Neuronal stem cell (in vitro differentiated cells): Measurements from ENCODE around the gene SPTLC1.

Experiments
- DNase-seq: peaks from one replicate; pipeline ENCODE4 v3.0.0-alpha.2; 2013; ENCODE audit warnings: low spot score
- H2AFZ ChIP-seq: one replicate; pipeline ENCODE4 v1.6.1; 2013; ENCODE audit warnings: mild to moderate bottlenecking, low read length, inconsistent platforms
- H2AK5ac ChIP-seq: 2 replicates; pipeline ENCODE4 v1.6.1; 2013; ENCODE audit warnings: low read depth, mild to moderate bottlenecking, inconsistent platforms, low read length, moderate library complexity, mixed read lengths
- H2BK120ac ChIP-seq: 2 replicates; pipeline ENCODE4 v1.6.1; 2013; ENCODE audit warnings: low read depth, mild to moderate bottlenecking, inconsistent platforms, low read length, moderate library complexity, mixed read lengths
- H2BK12ac ChIP-seq: one replicate; pipeline ENCODE4 v1.6.1; 2013; ENCODE audit warnings: low read length, inconsistent platforms
- H2BK15ac ChIP-seq: 2 replicates; pipeline ENCODE4 v1.6.1; 2013; ENCODE audit warnings: mild to moderate bottlenecking, low read length, inconsistent platforms, mixed read lengths
- H2BK5ac ChIP-seq: one replicate; pipeline ENCODE4 v1.6.1; 2013; ENCODE audit warnings: inconsistent platforms, mild to moderate bottlenecking, low read length, moderate library complexity
- H3K14ac ChIP-seq: one replicate; pipeline ENCODE4 v1.6.1; 2013; ENCODE audit warnings: low read length, inconsistent platforms
- H3K18ac ChIP-seq: 2 replicates; pipeline ENCODE4 v1.6.1; 2013; ENCODE audit warnings: low read length, inconsistent platforms
- H3K23ac ChIP-seq: 2 replicates; pipeline ENCODE4 v1.6.1; 2013; ENCODE audit warnings: low read depth, mild to moderate bottlenecking, mixed read lengths, low read length, inconsistent platforms; ENCODE audit not compliant: poor library complexity
- H3K27ac ChIP-seq: replicated peaks from 3 replicates; pipeline ENCODE4 v1.5.1; 2013; ENCODE audit warnings: low read length, inconsistent platforms
- H3K27me3 ChIP-seq, 3 experiments: 2 replicates each; pipeline ENCODE4 v1.6.1; 2013; ENCODE audit warnings: low read length in 3 of 3, mild to moderate bottlenecking in 2 of 3, inconsistent platforms in 1 of 3, low read depth in 1 of 3, mixed read lengths in 1 of 3, moderate library complexity in 1 of 3; ENCODE audit not compliant: control insufficient read depth in 3 of 3, insufficient read depth in 3 of 3
- H3K36me3 ChIP-seq, 2 donors: replicated peaks in 1 of 2; 2 replicates each; pipeline ENCODE4 v1.6.1; 2013; ENCODE audit warnings: low read length in 2 of 2; ENCODE audit not compliant: control insufficient read depth in 2 of 2, insufficient read depth in 2 of 2
- H3K4ac ChIP-seq: 2 replicates; pipeline ENCODE4 v1.6.1; 2013; ENCODE audit warnings: inconsistent platforms, mild to moderate bottlenecking, low read length, moderate library complexity
- H3K4me1 ChIP-seq, 2 donors: 1 replicate in 1 of 2; 2 replicates in 1 of 2; pipeline ENCODE4 v1.6.1; 2013; ENCODE audit warnings: low read length in 2 of 2, low read depth in 1 of 2; ENCODE audit not compliant: control insufficient read depth in 2 of 2, insufficient read depth in 1 of 2
- H3K4me2 ChIP-seq: one replicate; pipeline ENCODE4 v1.6.1; 2013; ENCODE audit warnings: mild to moderate bottlenecking, low read length, inconsistent platforms; ENCODE audit not compliant: insufficient read depth, poor library complexity, severe bottlenecking
- H3K4me3 ChIP-seq, 2 donors: 2 replicates each; pipeline ENCODE4 v1.5.1; 2013; ENCODE audit warnings: low read length in 2 of 2, mild to moderate bottlenecking in 2 of 2, inconsistent platforms in 1 of 2, moderate library complexity in 1 of 2
- H3K79me1 ChIP-seq: one replicate; pipeline ENCODE4 v1.6.1; 2013; ENCODE audit warnings: low read depth, mild to moderate bottlenecking, inconsistent platforms, low read length, moderate library complexity
- H3K9ac ChIP-seq: one replicate; pipeline ENCODE4 v1.6.1; 2013; ENCODE audit warnings: mild to moderate bottlenecking, low read depth, low read length, inconsistent platforms; ENCODE audit not compliant: poor library complexity
- H3K9me3 ChIP-seq, 2 donors: replicated peaks in 1 of 2; 2 replicates each; pipeline versions ENCODE3 to v1.6.1; 2013; ENCODE audit warnings: low read length in 2 of 2, mild to moderate bottlenecking in 2 of 2, inconsistent platforms in 1 of 2, low read depth in 1 of 2, mixed read lengths in 1 of 2, moderate library complexity in 1 of 2; ENCODE audit not compliant: control insufficient read depth in 2 of 2, insufficient read depth in 1 of 2
- H4K8ac ChIP-seq: one replicate; pipeline ENCODE4 v1.6.1; 2013; ENCODE audit warnings: low read depth, mild to moderate bottlenecking, inconsistent platforms, low read length, moderate library complexity
- H4K91ac ChIP-seq: one replicate; pipeline ENCODE4 v1.6.1; 2013; ENCODE audit warnings: low read length, low read depth, mild to moderate bottlenecking, inconsistent platforms; ENCODE audit not compliant: poor library complexity
- WGBS, 2 donors: extraction: QIAGEN DNeasy Blood & Tissue Kit; methylation state at CpG; one replicate each; pipeline ENCODE4 v1.1.7; 2013; ENCODE audit warnings: missing lambda C conversion rate in 2 of 2, mixed read lengths in 1 of 2; ENCODE audit not compliant: insufficient read length in 2 of 2, insufficient replicate concordance in 1 of 2; ENCODE audit errors: extremely low coverage in 2 of 2; 5-methylcytosine and 5-hydroxymethylcytosine counted together

SPTLC1 gene

GRCh38 chr9:92048924-92049625 lies 66.1 kb downstream of the SPTLC1 start:
- H3K36me3 ChIP-seq: peaks cover 15 to 91% of the 10 kb centered on the region in 2 donors
- H2BK120ac ChIP-seq: no peak overlapping the region
- WGBS, 2 donors: no CpG with 5 or more reads among the region's 12 CpGs
- H3K18ac ChIP-seq: no peak overlapping the region
- H2AK5ac ChIP-seq: no peak overlapping the region
- H3K23ac ChIP-seq: no peak overlapping the region
- H2BK15ac ChIP-seq: no peak overlapping the region
- no peak overlapping the region for H2BK5ac ChIP-seq
- no peaks in the 10 kb centered on the region for H3K27me3 ChIP-seq
- no peaks in the 10 kb centered on the region for H3K79me1 ChIP-seq
- peaks cover 0 to 8% of the 10 kb centered on the region in 2 donors for H3K4me1 ChIP-seq
- no peak overlapping the region for H2AFZ ChIP-seq
- H3K4ac ChIP-seq: no peak overlapping the region
- H3K9me3 ChIP-seq: peaks cover 0 to 25% of the 10 kb centered on the region in 2 donors
- no peak overlapping the region for H3K4me2 ChIP-seq
- no peak overlapping the region for H4K91ac ChIP-seq
- H3K14ac ChIP-seq: no peak overlapping the region
- no peak overlapping the region for H2BK12ac ChIP-seq
- no peak for DNase-seq
- no peak overlapping the region for H3K9ac ChIP-seq
- H4K8ac ChIP-seq: no peak overlapping the region
- no peak overlapping the region for H3K4me3 ChIP-seq
- H3K27ac ChIP-seq: no peak overlapping the region

GRCh38 chr9:92047500-92047899 lies 67.7 kb downstream of the SPTLC1 start:
- no peak overlapping the region for H3K14ac ChIP-seq
- H2BK120ac ChIP-seq: no peak overlapping the region
- no CpG with 5 or more reads among the region's 3 CpGs for WGBS, 2 donors
- H4K91ac ChIP-seq: no peak overlapping the region
- no peak overlapping the region for H3K4me2 ChIP-seq
- H2BK12ac ChIP-seq: no peak overlapping the region
- H3K36me3 ChIP-seq: peaks cover 27 to 93% of the 10 kb centered on the region in 2 donors
- no peak overlapping the region for H3K18ac ChIP-seq
- no peak overlapping the region for H2BK5ac ChIP-seq
- no peak overlapping the region for H3K9ac ChIP-seq
- no peak overlapping the region for H3K27ac ChIP-seq
- DNase-seq: no peak
- no peaks in the 10 kb centered on the region for H3K27me3 ChIP-seq
- no peak overlapping the region for H2AFZ ChIP-seq
- H3K23ac ChIP-seq: no peak overlapping the region
- H3K9me3 ChIP-seq: peaks cover 3 to 33% of the 10 kb centered on the region in 2 donors
- no peak overlapping the region for H3K4ac ChIP-seq
- H2BK15ac ChIP-seq: no peak overlapping the region
- H3K4me3 ChIP-seq: no peak overlapping the region
- peaks cover 0 to 8% of the 10 kb centered on the region in 2 donors for H3K4me1 ChIP-seq
- no peak overlapping the region for H4K8ac ChIP-seq
- no peak overlapping the region for H2AK5ac ChIP-seq
- no peaks in the 10 kb centered on the region for H3K79me1 ChIP-seq

- no peak overlapping the region for H2BK12ac ChIP-seq
- H3K36me3 ChIP-seq: peaks cover 27 to 97% of the 10 kb centered on the region in 2 donors
- no peak overlapping the region for H3K14ac ChIP-seq
- H2AK5ac ChIP-seq: no peak overlapping the region
- no peak overlapping the region for H3K4me2 ChIP-seq
- H2AFZ ChIP-seq: no peak overlapping the region
- H3K79me1 ChIP-seq: no peaks in the 10 kb centered on the region
- H3K4me1 ChIP-seq: peaks cover 0 to 8% of the 10 kb centered on the region in 2 donors
- no peak overlapping the region for H3K4me3 ChIP-seq
- no peak for DNase-seq
- peaks cover 4 to 36% of the 10 kb centered on the region in 2 donors for H3K9me3 ChIP-seq
- no peak overlapping the region for H4K91ac ChIP-seq
- H2BK15ac ChIP-seq: no peak overlapping the region
- H3K23ac ChIP-seq: no peak overlapping the region
- no peaks in the 10 kb centered on the region for H3K27me3 ChIP-seq
- no CpG with 5 or more reads among the region's 3 CpGs for WGBS, 2 donors
- no peak overlapping the region for H3K9ac ChIP-seq
- no peak overlapping the region for H2BK120ac ChIP-seq
- H2BK5ac ChIP-seq: no peak overlapping the region
- H4K8ac ChIP-seq: no peak overlapping the region
- H3K27ac ChIP-seq: no peak overlapping the region
- no peak overlapping the region for H3K18ac ChIP-seq
- no peak overlapping the region for H3K4ac ChIP-seq
These were observed 68.5 kb downstream of the SPTLC1 start for GRCh38 chr9:92046676-92047075.

GRCh38 chr9:92044936-92045335 lies 70.3 kb downstream of the SPTLC1 start:
- no peak overlapping the region for H2BK12ac ChIP-seq
- H4K8ac ChIP-seq: no peak overlapping the region
- peaks cover 0 to 8% of the 10 kb centered on the region in 2 donors for H3K4me1 ChIP-seq
- H4K91ac ChIP-seq: no peak overlapping the region
- no peak for DNase-seq
- no peak overlapping the region for H2AFZ ChIP-seq
- H3K79me1 ChIP-seq: no peaks in the 10 kb centered on the region
- no peak overlapping the region for H3K27ac ChIP-seq
- H3K4ac ChIP-seq: no peak overlapping the region
- H2BK120ac ChIP-seq: no peak overlapping the region
- no peak overlapping the region for H3K18ac ChIP-seq
- no peak overlapping the region for H2BK5ac ChIP-seq
- H3K27me3 ChIP-seq: no peaks in the 10 kb centered on the region
- H3K9ac ChIP-seq: no peak overlapping the region
- no peak overlapping the region for H2AK5ac ChIP-seq
- H3K23ac ChIP-seq: no peak overlapping the region
- H3K36me3 ChIP-seq: peaks cover 28 to 93% of the 10 kb centered on the region in 2 donors
- no peak overlapping the region for H2BK15ac ChIP-seq
- no peak overlapping the region for H3K4me2 ChIP-seq
- no peak overlapping the region for H3K14ac ChIP-seq
- no peak overlapping the region for H3K4me3 ChIP-seq
- peaks cover 6 to 41% of the 10 kb centered on the region in 2 donors for H3K9me3 ChIP-seq
- no CpG with 5 or more reads among the region's 2 CpGs for whole genome bisulfite sequencing, 2 donors
